HepG2 (cell line): ENCODE data around the gene CIROP. TPM values are rescaled to one million over a fixed set of nuclear protein-coding genes. Genes with fewer than 3 reads are reported as not detected.

Experiments
- ATM ChIP-seq: fragments of 450-650 bp; IDR thresholded peaks from 2 replicates; pipeline ENCODE4 v1.7.1; 2017; ENCODE audit warnings: mild to moderate bottlenecking, borderline replicate concordance
- CBX1 ChIP-seq: IDR thresholded peaks from one replicate; pipeline ENCODE4 v1.6.1; 2016; ENCODE audit warnings: antibody characterized with exemption, low read depth
- ETV5 ChIP-seq: IDR thresholded peaks from 2 replicates; pipeline ENCODE4 v1.6.1; 2018; ENCODE audit warnings: missing biosample characterization, missing genetic modification reagents, inconsistent platforms, borderline replicate concordance
- MIER2 ChIP-seq: IDR thresholded peaks from 2 replicates; pipeline ENCODE4 v1.6.1; 2016; ENCODE audit warnings: missing biosample characterization, missing genetic modification reagents
- MTF2 ChIP-seq: sonication (generic); formaldehyde crosslinking; IDR thresholded peaks from 2 replicates; pipeline ENCODE4 v1.5.0; 2020; ENCODE audit warnings: missing genetic modification reagents, borderline replicate concordance
- RBFOX2 ChIP-seq: fragments of 200-400 bp; formaldehyde crosslinking; IDR thresholded peaks from 2 replicates; pipeline ENCODE4 v1.6.1; 2017; ENCODE audit warnings: low read depth, mild to moderate bottlenecking, low read length
- SKI ChIP-seq: fragments of 450-650 bp; IDR thresholded peaks from one replicate; pipeline ENCODE4 v1.6.1; 2018; ENCODE audit warnings: mild to moderate bottlenecking; ENCODE audit not compliant: partially characterized antibody
- ZBTB7A ChIP-seq: sonication (generic); formaldehyde crosslinking; IDR thresholded peaks from 2 replicates; pipeline ENCODE4 v1.8.0; 2022; ENCODE audit warnings: mild to moderate bottlenecking, missing genetic modification reagents
- ZFP36 ChIP-seq: fragments of 150-350 bp; IDR thresholded peaks from 2 replicates; pipeline ENCODE4 v1.6.1; 2018; ENCODE audit warnings: borderline replicate concordance, low read length, low read depth; ENCODE audit not compliant: partially characterized antibody
- ZKSCAN1 ChIP-seq: fragments of 150-350 bp; IDR thresholded peaks from 2 replicates; pipeline ENCODE4 v1.6.1; 2014; ENCODE audit warnings: low read length
- ZNF30 ChIP-seq: sonication (generic); formaldehyde crosslinking; IDR thresholded peaks from 2 replicates; pipeline ENCODE4 v1.5.0; 2020; ENCODE audit warnings: mild to moderate bottlenecking, missing genetic modification reagents
- ZNF747 ChIP-seq: sonication (generic); formaldehyde crosslinking; IDR thresholded peaks from 2 replicates; pipeline ENCODE4 v1.8.1; 2023; ENCODE audit warnings: missing genetic modification reagents, mild to moderate bottlenecking, borderline replicate concordance
- polyA plus RNA-seq, 8 experiments: library from polyadenylated mRNA; depleted of rRNA in 3 of 8; stranded (reverse) in 7 of 8; unstranded in 1 of 8; fragments of >200 nt; fragmentation: Illumina TruSeq in 4 of 8; extraction: Trizol in 4 of 8; gene quantifications; 2 replicates each; pipeline versions ENCODE4 v1.2.1 to v1.2.3, GENCODE V29; 2011 to 2016; ENCODE audit warnings: low read depth in 4 of 8, missing spikeins in 1 of 8, mixed read lengths in 1 of 8; ENCODE audit not compliant: insufficient read depth in 1 of 8
- total RNA-seq, 5 experiments: library from RNA; depleted of rRNA; stranded (reverse); fragments of >200 nt; fragmentation: Illumina TruSeq; extraction: Trizol; gene quantifications; 2 replicates each; pipeline ENCODE4 v1.2.3, GENCODE V29; 2016; ENCODE audit warnings: low read depth in 1 of 5
- TF ChIP-seq, protein P1 (sequence below): sonication (generic); formaldehyde crosslinking; IDR thresholded peaks from 2 replicates; pipeline ENCODE4 v1.4.0; 2020; ENCODE audit warnings: mild to moderate bottlenecking, missing genetic modification reagents, borderline replicate concordance
- TF ChIP-seq, protein P2 (sequence below): sonication (generic); formaldehyde crosslinking; IDR thresholded peaks from 2 replicates; pipeline ENCODE4 v1.4.0; 2020; ENCODE audit warnings: mild to moderate bottlenecking, missing genetic modification reagents
- TF ChIP-seq, protein P3 (sequence below): sonication (generic); formaldehyde crosslinking; IDR thresholded peaks from 2 replicates; pipeline ENCODE4 v1.4.0; 2020; ENCODE audit warnings: mild to moderate bottlenecking, missing genetic modification reagents
- TF ChIP-seq, protein P4 (sequence below): sonication (generic); formaldehyde crosslinking; IDR thresholded peaks from 2 replicates; pipeline ENCODE4 v1.5.1; 2020; ENCODE audit warnings: missing genetic modification reagents, mild to moderate bottlenecking, borderline replicate concordance

Gene CIROP
- total and polyA plus RNA-seq, 2 of the 13 experiments (the other 11 are each of a cell fraction or from before 2014, with no cell fraction given) = 0.07 TPM; not detected in 1

DNA sequence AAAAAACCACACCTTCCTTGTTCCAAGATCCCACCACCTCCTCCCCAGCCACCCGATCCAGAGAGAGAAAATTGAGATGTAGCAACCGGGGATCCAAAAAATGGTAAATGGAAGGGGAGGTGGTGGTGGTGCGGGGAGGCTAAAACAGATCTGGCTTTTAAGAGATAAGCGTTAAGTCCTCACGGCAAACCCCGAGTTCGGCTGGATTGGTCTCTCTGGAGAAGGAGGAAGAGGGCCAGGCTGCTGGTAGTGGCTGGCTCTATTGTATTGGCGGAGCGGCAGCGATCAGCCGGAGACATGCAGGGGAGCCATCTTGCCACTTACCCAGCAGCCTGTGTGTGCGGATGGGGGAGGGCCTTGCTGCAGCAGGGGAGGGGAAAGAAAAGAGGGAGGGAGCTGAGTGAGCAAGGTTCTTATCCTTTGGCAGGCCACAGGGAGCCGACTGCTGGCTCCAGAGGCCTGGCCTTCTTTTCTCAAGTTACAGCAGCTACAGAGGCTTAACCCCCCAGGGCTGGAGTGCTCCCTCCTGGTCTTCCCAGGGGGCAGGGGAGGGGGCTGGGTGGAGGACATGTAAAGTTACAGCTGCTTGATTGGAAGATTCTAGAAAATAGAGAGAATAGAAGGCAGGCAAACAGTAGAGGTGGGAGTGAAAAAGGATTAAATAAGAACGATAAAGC, 33.4 kb downstream of the CIROP start (continued):
- TF ChIP-seq, protein P1, sequence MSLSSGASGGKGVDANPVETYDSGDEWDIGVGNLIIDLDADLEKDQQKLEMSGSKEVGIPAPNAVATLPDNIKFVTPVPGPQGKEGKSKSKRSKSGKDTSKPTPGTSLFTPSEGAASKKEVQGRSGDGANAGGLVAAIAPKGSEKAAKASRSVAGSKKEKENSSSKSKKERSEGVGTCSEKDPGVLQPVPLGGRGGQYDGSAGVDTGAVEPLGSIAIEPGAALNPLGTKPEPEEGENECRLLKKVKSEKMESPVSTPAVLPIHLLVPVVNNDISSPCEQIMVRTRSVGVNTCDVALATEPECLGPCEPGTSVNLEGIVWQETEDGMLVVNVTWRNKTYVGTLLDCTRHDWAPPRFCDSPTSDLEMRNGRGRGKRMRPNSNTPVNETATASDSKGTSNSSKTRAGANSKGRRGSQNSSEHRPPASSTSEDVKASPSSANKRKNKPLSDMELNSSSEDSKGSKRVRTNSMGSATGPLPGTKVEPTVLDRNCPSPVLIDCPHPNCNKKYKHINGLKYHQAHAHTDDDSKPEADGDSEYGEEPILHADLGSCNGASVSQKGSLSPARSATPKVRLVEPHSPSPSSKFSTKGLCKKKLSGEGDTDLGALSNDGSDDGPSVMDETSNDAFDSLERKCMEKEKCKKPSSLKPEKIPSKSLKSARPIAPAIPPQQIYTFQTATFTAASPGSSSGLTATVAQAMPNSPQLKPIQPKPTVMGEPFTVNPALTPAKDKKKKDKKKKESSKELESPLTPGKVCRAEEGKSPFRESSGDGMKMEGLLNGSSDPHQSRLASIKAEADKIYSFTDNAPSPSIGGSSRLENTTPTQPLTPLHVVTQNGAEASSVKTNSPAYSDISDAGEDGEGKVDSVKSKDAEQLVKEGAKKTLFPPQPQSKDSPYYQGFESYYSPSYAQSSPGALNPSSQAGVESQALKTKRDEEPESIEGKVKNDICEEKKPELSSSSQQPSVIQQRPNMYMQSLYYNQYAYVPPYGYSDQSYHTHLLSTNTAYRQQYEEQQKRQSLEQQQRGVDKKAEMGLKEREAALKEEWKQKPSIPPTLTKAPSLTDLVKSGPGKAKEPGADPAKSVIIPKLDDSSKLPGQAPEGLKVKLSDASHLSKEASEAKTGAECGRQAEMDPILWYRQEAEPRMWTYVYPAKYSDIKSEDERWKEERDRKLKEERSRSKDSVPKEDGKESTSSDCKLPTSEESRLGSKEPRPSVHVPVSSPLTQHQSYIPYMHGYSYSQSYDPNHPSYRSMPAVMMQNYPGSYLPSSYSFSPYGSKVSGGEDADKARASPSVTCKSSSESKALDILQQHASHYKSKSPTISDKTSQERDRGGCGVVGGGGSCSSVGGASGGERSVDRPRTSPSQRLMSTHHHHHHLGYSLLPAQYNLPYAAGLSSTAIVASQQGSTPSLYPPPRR (CRISPR knock-in tag) = no peak
- TF ChIP-seq SKI (peak; percentile 32), ZKSCAN1 (0 out of 2 replicates have a peak, but pooled peaks have one; percentile 53), ETV5 (peak; percentile 57; the same call in 1 of the 2 replicates), RBFOX2 (peak; percentile 63), ATM (no peak), ZFP36 (no peak), ZNF30 (CRISPR knock-in tag) (0 out of 2 replicates have a peak, but pooled peaks have one; percentile 36), ZBTB7A (peak; percentile 40; the same call in 1 of the 2 replicates), ZNF747 (peak; percentile 81), MTF2 (CRISPR knock-in tag) (peak; percentile 78; the same call in 1 of the 2 replicates), CBX1 (peak; percentile 43), MIER2 (CRISPR knock-in tag) (peak; percentile 56; the same call in 1 of the 2 replicates)
- TF ChIP-seq, protein P2, sequence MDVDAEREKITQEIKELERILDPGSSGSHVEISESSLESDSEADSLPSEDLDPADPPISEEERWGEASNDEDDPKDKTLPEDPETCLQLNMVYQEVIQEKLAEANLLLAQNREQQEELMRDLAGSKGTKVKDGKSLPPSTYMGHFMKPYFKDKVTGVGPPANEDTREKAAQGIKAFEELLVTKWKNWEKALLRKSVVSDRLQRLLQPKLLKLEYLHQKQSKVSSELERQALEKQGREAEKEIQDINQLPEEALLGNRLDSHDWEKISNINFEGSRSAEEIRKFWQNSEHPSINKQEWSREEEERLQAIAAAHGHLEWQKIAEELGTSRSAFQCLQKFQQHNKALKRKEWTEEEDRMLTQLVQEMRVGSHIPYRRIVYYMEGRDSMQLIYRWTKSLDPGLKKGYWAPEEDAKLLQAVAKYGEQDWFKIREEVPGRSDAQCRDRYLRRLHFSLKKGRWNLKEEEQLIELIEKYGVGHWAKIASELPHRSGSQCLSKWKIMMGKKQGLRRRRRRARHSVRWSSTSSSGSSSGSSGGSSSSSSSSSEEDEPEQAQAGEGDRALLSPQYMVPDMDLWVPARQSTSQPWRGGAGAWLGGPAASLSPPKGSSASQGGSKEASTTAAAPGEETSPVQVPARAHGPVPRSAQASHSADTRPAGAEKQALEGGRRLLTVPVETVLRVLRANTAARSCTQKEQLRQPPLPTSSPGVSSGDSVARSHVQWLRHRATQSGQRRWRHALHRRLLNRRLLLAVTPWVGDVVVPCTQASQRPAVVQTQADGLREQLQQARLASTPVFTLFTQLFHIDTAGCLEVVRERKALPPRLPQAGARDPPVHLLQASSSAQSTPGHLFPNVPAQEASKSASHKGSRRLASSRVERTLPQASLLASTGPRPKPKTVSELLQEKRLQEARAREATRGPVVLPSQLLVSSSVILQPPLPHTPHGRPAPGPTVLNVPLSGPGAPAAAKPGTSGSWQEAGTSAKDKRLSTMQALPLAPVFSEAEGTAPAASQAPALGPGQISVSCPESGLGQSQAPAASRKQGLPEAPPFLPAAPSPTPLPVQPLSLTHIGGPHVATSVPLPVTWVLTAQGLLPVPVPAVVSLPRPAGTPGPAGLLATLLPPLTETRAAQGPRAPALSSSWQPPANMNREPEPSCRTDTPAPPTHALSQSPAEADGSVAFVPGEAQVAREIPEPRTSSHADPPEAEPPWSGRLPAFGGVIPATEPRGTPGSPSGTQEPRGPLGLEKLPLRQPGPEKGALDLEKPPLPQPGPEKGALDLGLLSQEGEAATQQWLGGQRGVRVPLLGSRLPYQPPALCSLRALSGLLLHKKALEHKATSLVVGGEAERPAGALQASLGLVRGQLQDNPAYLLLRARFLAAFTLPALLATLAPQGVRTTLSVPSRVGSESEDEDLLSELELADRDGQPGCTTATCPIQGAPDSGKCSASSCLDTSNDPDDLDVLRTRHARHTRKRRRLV (CRISPR knock-in tag) = peak; percentile 80; the same call in 1 of the 2 replicates
- TF ChIP-seq, protein P3, sequence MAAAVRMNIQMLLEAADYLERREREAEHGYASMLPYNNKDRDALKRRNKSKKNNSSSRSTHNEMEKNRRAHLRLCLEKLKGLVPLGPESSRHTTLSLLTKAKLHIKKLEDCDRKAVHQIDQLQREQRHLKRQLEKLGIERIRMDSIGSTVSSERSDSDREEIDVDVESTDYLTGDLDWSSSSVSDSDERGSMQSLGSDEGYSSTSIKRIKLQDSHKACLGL = peak; percentile 82; the same call in 1 of the 2 replicates
- TF ChIP-seq, protein P4, sequence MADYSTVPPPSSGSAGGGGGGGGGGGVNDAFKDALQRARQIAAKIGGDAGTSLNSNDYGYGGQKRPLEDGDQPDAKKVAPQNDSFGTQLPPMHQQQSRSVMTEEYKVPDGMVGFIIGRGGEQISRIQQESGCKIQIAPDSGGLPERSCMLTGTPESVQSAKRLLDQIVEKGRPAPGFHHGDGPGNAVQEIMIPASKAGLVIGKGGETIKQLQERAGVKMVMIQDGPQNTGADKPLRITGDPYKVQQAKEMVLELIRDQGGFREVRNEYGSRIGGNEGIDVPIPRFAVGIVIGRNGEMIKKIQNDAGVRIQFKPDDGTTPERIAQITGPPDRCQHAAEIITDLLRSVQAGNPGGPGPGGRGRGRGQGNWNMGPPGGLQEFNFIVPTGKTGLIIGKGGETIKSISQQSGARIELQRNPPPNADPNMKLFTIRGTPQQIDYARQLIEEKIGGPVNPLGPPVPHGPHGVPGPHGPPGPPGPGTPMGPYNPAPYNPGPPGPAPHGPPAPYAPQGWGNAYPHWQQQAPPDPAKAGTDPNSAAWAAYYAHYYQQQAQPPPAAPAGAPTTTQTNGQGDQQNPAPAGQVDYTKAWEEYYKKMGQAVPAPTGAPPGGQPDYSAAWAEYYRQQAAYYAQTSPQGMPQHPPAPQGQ (CRISPR knock-in tag) = 0 out of 2 replicates have a peak, but pooled peaks have one; percentile 16
